SK-N-SH treated with all-trans-retinoic acid at 6 μM for 48 hours (cell line): ENCODE data around the gene EXOC4.
A peak's percentile ranks its signal among the peaks of the same experiment; 100 is the strongest.

Experiments used
- ATAC-seq: fragments of 200-7000 bp; cut with Tn5 transposase; 3 replicates; pipeline ENCODE4 v1.9.1; 2020; ENCODE audit warnings: mild to moderate bottlenecking, moderate library complexity
- ARNTL ChIP-seq: fragments of 450-650 bp; formaldehyde crosslinking; IDR thresholded peaks from 2 replicates; pipeline ENCODE4 v1.5.0; 2020; ENCODE audit warnings: low read depth, mild to moderate bottlenecking, moderate library complexity, borderline replicate concordance
- BACH2 ChIP-seq: fragments of 250-450 bp; sonication (Bioruptor Pico); IDR thresholded peaks from 2 replicates; pipeline ENCODE4 v1.9.0; 2021; ENCODE audit warnings: mild to moderate bottlenecking, borderline replicate concordance
- ESRRG ChIP-seq: fragments of 250-450 bp; sonication (Bioruptor Pico); IDR thresholded peaks from 2 replicates; pipeline ENCODE4 v1.6.1; 2021; ENCODE audit warnings: mild to moderate bottlenecking
- ISL1 ChIP-seq: fragments of 250-450 bp; sonication (Bioruptor Pico); IDR thresholded peaks from 2 replicates; pipeline ENCODE4 v2.1.2; 2022; ENCODE audit warnings: mild to moderate bottlenecking, moderate library complexity
- PPARA ChIP-seq: fragments of 250-450 bp; sonication (Bioruptor Pico); IDR thresholded peaks from 2 replicates; pipeline ENCODE4 v1.5.0; 2020; ENCODE audit warnings: mild to moderate bottlenecking, borderline replicate concordance
- RARB ChIP-seq: fragments of 250-450 bp; sonication (Bioruptor Pico); IDR thresholded peaks from 2 replicates; pipeline ENCODE4 v1.8.0; 2021; ENCODE audit warnings: mild to moderate bottlenecking, moderate library complexity
- SNAI2 ChIP-seq: fragments of 250-450 bp; sonication (Bioruptor Pico); IDR thresholded peaks from 2 replicates; pipeline ENCODE4 v1.5.0; 2020; ENCODE audit warnings: mild to moderate bottlenecking, moderate library complexity
- TCF4 ChIP-seq: fragments of 250-450 bp; sonication (Bioruptor Pico); IDR thresholded peaks from 2 replicates; pipeline ENCODE4 v1.8.0; 2021; ENCODE audit warnings: mild to moderate bottlenecking, moderate library complexity, borderline replicate concordance
- TOX ChIP-seq: fragments of 250-450 bp; sonication (Bioruptor Pico); IDR thresholded peaks from 2 replicates; pipeline ENCODE4 v1.8.0; 2021; ENCODE audit warnings: mild to moderate bottlenecking, moderate library complexity, borderline replicate concordance
- ZC3H10 ChIP-seq: fragments of 250-450 bp; sonication (Bioruptor Pico); IDR thresholded peaks from 2 replicates; pipeline ENCODE4 v1.5.1; 2021; ENCODE audit warnings: mild to moderate bottlenecking, moderate library complexity
- ZFP3 ChIP-seq: fragments of 250-450 bp; sonication (Bioruptor Pico); IDR thresholded peaks from 2 replicates; pipeline ENCODE4 v1.5.0; 2020; ENCODE audit warnings: mild to moderate bottlenecking, moderate library complexity
- ZNF565 ChIP-seq: fragments of 450-650 bp; formaldehyde crosslinking; conservative IDR thresholded peaks from 2 replicates; pipeline ENCODE4 v1.5.0; 2020; ENCODE audit warnings: low read depth, mild to moderate bottlenecking, moderate library complexity
- ZNF70 ChIP-seq: fragments of 450-650 bp; formaldehyde crosslinking; IDR thresholded peaks from 2 replicates; pipeline ENCODE4 v1.5.0; 2020; ENCODE audit warnings: mild to moderate bottlenecking, moderate library complexity
- ZNF8 ChIP-seq: fragments of 450-650 bp; formaldehyde crosslinking; IDR thresholded peaks from 2 replicates; pipeline ENCODE4 v1.5.0; 2020; ENCODE audit warnings: mild to moderate bottlenecking, moderate library complexity
- TF ChIP-seq, protein P1 (sequence below): fragments of 250-450 bp; sonication (Bioruptor Pico); IDR thresholded peaks from 2 replicates; pipeline ENCODE4 v1.8.0; 2021; ENCODE audit warnings: low read depth, mild to moderate bottlenecking, moderate library complexity, borderline replicate concordance
- TF ChIP-seq, protein P2 (sequence below): fragments of 250-450 bp; sonication (Bioruptor Pico); IDR thresholded peaks from 2 replicates; pipeline ENCODE4 v1.5.1; 2021; ENCODE audit warnings: mild to moderate bottlenecking, moderate library complexity
- TF ChIP-seq, protein P3 (sequence below): fragments of 250-450 bp; sonication (Bioruptor Pico); IDR thresholded peaks from 2 replicates; pipeline ENCODE4 v1.5.1; 2020; ENCODE audit warnings: low read depth, mild to moderate bottlenecking, moderate library complexity
- TF ChIP-seq, protein P4 (sequence below): fragments of 250-450 bp; sonication (Bioruptor Pico); IDR thresholded peaks from 2 replicates; pipeline ENCODE4 v1.5.0; 2020; ENCODE audit warnings: mild to moderate bottlenecking, moderate library complexity
- TF ChIP-seq, protein P5 (sequence below): fragments of 250-450 bp; sonication (Bioruptor Pico); IDR thresholded peaks from 2 replicates; pipeline ENCODE4 v1.8.0; 2020; ENCODE audit warnings: mild to moderate bottlenecking, moderate library complexity, borderline replicate concordance

Gene EXOC4

DNA sequence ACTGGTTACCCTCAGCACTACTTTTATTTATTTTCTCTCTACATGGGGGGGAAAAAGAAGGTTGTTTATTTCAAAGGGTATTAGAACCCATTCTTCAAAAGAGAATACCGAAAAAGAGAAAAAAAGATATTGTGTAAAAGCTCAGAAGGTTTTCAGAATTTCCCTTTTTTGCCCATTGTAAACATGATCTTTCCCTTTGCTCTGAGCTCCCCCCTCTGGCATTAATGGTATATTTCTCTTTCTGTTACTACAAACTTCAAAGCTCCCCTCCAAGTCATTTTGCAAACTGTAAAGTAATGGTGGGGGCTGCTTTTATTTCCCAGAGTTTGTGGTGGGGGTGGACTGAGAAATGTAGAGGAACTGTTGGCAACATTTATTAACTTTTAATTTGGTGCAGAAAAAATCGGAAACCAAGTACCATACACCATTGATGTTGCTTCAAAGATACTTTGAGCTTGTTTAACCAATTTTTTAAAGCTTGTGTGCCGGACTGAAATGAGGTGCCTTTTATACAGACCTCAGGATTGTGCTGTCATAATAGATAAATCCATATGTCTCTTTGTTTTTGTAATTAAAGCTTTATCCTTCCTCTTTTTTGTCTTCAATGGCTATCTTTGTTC, 181.5 kb downstream of the EXOC4 start:
- ATAC-seq: peak; percentile 71
- TF ChIP-seq PPARA (CRISPR knock-in tag): no peak
- TF ChIP-seq, protein P1, sequence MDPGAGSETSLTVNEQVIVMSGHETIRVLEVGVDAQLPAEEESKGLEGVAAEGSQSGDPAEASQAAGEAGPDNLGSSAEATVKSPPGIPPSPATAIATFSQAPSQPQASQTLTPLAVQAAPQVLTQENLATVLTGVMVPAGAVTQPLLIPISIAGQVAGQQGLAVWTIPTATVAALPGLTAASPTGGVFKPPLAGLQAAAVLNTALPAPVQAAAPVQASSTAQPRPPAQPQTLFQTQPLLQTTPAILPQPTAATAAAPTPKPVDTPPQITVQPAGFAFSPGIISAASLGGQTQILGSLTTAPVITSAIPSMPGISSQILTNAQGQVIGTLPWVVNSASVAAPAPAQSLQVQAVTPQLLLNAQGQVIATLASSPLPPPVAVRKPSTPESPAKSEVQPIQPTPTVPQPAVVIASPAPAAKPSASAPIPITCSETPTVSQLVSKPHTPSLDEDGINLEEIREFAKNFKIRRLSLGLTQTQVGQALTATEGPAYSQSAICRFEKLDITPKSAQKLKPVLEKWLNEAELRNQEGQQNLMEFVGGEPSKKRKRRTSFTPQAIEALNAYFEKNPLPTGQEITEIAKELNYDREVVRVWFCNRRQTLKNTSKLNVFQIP (CRISPR knock-in tag): no peak
- TF ChIP-seq, protein P2, sequence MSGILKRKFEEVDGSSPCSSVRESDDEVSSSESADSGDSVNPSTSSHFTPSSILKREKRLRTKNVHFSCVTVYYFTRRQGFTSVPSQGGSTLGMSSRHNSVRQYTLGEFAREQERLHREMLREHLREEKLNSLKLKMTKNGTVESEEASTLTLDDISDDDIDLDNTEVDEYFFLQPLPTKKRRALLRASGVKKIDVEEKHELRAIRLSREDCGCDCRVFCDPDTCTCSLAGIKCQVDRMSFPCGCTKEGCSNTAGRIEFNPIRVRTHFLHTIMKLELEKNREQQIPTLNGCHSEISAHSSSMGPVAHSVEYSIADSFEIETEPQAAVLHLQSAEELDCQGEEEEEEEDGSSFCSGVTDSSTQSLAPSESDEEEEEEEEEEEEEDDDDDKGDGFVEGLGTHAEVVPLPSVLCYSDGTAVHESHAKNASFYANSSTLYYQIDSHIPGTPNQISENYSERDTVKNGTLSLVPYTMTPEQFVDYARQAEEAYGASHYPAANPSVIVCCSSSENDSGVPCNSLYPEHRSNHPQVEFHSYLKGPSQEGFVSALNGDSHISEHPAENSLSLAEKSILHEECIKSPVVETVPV (CRISPR knock-in tag): no peak
- TF ChIP-seq SNAI2 (CRISPR knock-in tag): no peak
- TF ChIP-seq, protein P3, sequence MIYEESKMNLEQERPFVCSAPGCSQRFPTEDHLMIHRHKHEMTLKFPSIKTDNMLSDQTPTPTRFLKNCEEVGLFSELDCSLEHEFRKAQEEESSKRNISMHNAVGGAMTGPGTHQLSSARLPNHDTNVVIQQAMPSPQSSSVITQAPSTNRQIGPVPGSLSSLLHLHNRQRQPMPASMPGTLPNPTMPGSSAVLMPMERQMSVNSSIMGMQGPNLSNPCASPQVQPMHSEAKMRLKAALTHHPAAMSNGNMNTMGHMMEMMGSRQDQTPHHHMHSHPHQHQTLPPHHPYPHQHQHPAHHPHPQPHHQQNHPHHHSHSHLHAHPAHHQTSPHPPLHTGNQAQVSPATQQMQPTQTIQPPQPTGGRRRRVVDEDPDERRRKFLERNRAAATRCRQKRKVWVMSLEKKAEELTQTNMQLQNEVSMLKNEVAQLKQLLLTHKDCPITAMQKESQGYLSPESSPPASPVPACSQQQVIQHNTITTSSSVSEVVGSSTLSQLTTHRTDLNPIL: no peak
- no peak for TF ChIP-seq ARNTL
- TF ChIP-seq, protein P4, sequence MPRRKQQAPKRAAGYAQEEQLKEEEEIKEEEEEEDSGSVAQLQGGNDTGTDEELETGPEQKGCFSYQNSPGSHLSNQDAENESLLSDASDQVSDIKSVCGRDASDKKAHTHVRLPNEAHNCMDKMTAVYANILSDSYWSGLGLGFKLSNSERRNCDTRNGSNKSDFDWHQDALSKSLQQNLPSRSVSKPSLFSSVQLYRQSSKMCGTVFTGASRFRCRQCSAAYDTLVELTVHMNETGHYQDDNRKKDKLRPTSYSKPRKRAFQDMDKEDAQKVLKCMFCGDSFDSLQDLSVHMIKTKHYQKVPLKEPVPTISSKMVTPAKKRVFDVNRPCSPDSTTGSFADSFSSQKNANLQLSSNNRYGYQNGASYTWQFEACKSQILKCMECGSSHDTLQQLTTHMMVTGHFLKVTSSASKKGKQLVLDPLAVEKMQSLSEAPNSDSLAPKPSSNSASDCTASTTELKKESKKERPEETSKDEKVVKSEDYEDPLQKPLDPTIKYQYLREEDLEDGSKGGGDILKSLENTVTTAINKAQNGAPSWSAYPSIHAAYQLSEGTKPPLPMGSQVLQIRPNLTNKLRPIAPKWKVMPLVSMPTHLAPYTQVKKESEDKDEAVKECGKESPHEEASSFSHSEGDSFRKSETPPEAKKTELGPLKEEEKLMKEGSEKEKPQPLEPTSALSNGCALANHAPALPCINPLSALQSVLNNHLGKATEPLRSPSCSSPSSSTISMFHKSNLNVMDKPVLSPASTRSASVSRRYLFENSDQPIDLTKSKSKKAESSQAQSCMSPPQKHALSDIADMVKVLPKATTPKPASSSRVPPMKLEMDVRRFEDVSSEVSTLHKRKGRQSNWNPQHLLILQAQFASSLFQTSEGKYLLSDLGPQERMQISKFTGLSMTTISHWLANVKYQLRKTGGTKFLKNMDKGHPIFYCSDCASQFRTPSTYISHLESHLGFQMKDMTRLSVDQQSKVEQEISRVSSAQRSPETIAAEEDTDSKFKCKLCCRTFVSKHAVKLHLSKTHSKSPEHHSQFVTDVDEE (CRISPR knock-in tag): no peak
- TF ChIP-seq ISL1: no peak
- no peak for TF ChIP-seq RARB (CRISPR knock-in tag)
- no peak for TF ChIP-seq ESRRG (CRISPR knock-in tag)
- no peak for TF ChIP-seq ZC3H10 (CRISPR knock-in tag)
- no peak for TF ChIP-seq TCF4 (CRISPR knock-in tag)
- no peak for TF ChIP-seq ZFP3 (CRISPR knock-in tag)

DNA sequence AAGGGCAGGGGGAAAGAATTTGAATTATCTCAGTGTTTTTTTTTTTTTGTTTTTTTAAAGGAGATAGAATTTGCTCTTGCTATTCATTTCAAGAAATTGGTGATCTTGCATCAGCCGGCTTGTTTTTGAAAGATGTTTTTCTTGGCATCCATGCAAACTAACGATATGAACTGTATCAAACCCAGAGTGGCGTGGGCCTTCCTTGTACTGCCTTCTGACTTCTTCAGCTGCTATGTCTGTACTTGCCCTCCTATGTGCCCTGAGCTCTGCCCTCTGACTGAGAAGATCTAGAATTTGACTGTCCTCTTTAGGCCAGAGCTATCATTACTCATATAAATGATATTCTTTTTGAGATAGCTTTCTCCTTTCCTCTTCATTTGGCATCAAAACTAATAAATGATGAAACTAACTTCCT, 183.1 kb downstream of the EXOC4 start:
- TF ChIP-seq TOX (CRISPR knock-in tag): no peak
- no peak for TF ChIP-seq SNAI2 (CRISPR knock-in tag)
- TF ChIP-seq ZNF565 (CRISPR knock-in tag): no peak
- TF ChIP-seq, protein P5, sequence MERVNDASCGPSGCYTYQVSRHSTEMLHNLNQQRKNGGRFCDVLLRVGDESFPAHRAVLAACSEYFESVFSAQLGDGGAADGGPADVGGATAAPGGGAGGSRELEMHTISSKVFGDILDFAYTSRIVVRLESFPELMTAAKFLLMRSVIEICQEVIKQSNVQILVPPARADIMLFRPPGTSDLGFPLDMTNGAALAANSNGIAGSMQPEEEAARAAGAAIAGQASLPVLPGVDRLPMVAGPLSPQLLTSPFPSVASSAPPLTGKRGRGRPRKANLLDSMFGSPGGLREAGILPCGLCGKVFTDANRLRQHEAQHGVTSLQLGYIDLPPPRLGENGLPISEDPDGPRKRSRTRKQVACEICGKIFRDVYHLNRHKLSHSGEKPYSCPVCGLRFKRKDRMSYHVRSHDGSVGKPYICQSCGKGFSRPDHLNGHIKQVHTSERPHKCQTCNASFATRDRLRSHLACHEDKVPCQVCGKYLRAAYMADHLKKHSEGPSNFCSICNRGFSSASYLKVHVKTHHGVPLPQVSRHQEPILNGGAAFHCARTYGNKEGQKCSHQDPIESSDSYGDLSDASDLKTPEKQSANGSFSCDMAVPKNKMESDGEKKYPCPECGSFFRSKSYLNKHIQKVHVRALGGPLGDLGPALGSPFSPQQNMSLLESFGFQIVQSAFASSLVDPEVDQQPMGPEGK (CRISPR knock-in tag): no peak
- no peak for TF ChIP-seq BACH2 (CRISPR knock-in tag)
- peak; percentile 26; the same call in 1 of the 2 replicates for TF ChIP-seq ISL1
- TF ChIP-seq PPARA (CRISPR knock-in tag): no peak
- no peak for TF ChIP-seq ESRRG (CRISPR knock-in tag)
- TF ChIP-seq ZNF70 (CRISPR knock-in tag): no peak
- ATAC-seq: peak; percentile 87

DNA sequence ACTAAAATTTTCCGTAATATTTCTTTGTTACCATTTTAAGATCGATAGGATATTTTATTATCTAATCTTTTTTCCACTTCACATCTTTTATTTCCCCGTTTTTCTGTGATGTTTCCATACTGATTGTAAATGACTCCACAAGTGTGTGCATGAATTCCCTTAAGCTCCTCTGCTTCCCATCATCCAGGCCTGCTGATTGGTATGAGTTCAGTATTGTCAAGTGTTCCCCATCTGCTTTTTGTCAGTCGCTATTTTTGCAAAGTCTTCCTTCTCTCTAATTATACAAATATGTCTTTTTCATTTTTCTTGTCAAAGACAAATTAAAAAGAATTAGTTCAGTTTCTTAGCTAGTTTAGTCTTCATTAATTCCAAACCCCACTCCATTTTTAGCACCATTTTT, 184.7 kb downstream of the EXOC4 start:
- ATAC-seq: peak; percentile 54
- TF ChIP-seq ISL1 (peak; percentile 36; the same call in 1 of the 2 replicates), BACH2 (CRISPR knock-in tag) (no peak), TOX (CRISPR knock-in tag) (peak; percentile 69; the same call in 1 of the 2 replicates), RARB (CRISPR knock-in tag) (peak; percentile 48; the same call in 1 of the 2 replicates), ZNF8 (CRISPR knock-in tag) (no peak), ZFP3 (CRISPR knock-in tag) (no peak), ZC3H10 (CRISPR knock-in tag) (peak; percentile 79; the same call in 1 of the 2 replicates)
- TF ChIP-seq, protein P2 (CRISPR knock-in tag): no peak
- TF ChIP-seq, protein P3: no peak
